Activated naive CD8-positive, alpha-beta T cell treated with anti-CD3 and anti-CD28 coated beads, Interleukin-2, amount 10 ng/mL, durations not matched to agents 7 days and 5 days (primary cell): ENCODE results near the gene PDE1A. TPM values are rescaled to one million over a fixed set of nuclear protein-coding genes. Genes with fewer than 3 reads are reported as not detected.

Source experiments
- ATAC-seq: fragments of 150-1000 bp; cut with Tn5 transposase; one replicate; pipeline ENCODE4 v1.10.0; 2021; ENCODE audit warnings: low read depth, moderate library complexity
- POLR2A ChIA-PET: fragments of 350-600 bp; sonication (Branson Sonifier 250); formaldehyde crosslinking; loops from one replicate; lab custom pipeline; 2021; ENCODE audit warnings: antibody characterized with exemption; lab: Charles Lee
- DNase-seq: peaks from one replicate; pipeline ENCODE4 v3.0.0; 2021
- H3K27ac Mint-ChIP-seq: one replicate; pipeline ENCODE4 v1.8.0; 2022; ENCODE audit warnings: mild to moderate bottlenecking, mixed read lengths
- H3K27me3 Mint-ChIP-seq: one replicate; pipeline ENCODE4 v1.8.0; 2022; ENCODE audit warnings: mild to moderate bottlenecking, moderate library complexity, mixed read lengths
- H3K36me3 Mint-ChIP-seq: one replicate; pipeline ENCODE4 v1.8.0; 2021; ENCODE audit warnings: mild to moderate bottlenecking, mixed read lengths
- H3K4me1 Mint-ChIP-seq: one replicate; pipeline ENCODE4 v1.8.0; 2021; ENCODE audit warnings: mixed read lengths
- H3K4me3 Mint-ChIP-seq: one replicate; pipeline ENCODE4 v1.8.0; 2022; ENCODE audit warnings: mild to moderate bottlenecking, moderate library complexity, mixed read lengths
- H3K9me3 Mint-ChIP-seq: one replicate; pipeline ENCODE4 v1.8.0; 2021; ENCODE audit warnings: mixed read lengths
- total RNA-seq, 2 experiments: library from RNA; stranded (reverse); gene quantifications; one replicate each; pipeline ENCODE4 v1.2.3, GENCODE V29; 2021

PDE1A gene
- total RNA-seq, 2 experiments from 2014 or later: not detected

- H3K4me3 Mint-ChIP-seq: no peak overlapping the region
- POLR2A ChIA-PET: no interaction called here
- H3K27ac Mint-ChIP-seq: no peak overlapping the region
These were observed 198.8 kb downstream of the PDE1A start for GRCh38 chr2:182228073-182228473.

GRCh38 chr2:182226807-182227206 is 200.0 kb downstream of the PDE1A start:
- Mint-ChIP-seq H3K27ac (no peak overlapping the region), H3K4me3 (no peak overlapping the region), H3K9me3 (no peaks in the 10 kb centered on the region), H3K27me3 (peaks cover 5% of the 10 kb centered on the region), H3K4me1 (no peaks in the 10 kb centered on the region), H3K36me3 (no peaks in the 10 kb centered on the region)
- POLR2A ChIA-PET: no interaction called here
- ATAC-seq (no peak), DNase-seq (no peak)

More at GRCh38 chr2:182228073-182228473, 198.8 kb downstream of the PDE1A start:
- ATAC-seq: no peak
- DNase-seq: no peak
- no peaks in the 10 kb centered on the region for H3K9me3 Mint-ChIP-seq
- peaks cover 5% of the 10 kb centered on the region for H3K27me3 Mint-ChIP-seq
- H3K36me3 Mint-ChIP-seq: no peaks in the 10 kb centered on the region
- no peaks in the 10 kb centered on the region for H3K4me1 Mint-ChIP-seq

GRCh38 chr2:182224669-182225068 is 202.2 kb downstream of the PDE1A start:
- POLR2A ChIA-PET: no interaction called here
- Mint-ChIP-seq H3K27ac (no peak overlapping the region), H3K4me1 (no peaks in the 10 kb centered on the region), H3K36me3 (no peaks in the 10 kb centered on the region), H3K9me3 (no peaks in the 10 kb centered on the region), H3K4me3 (no peak overlapping the region), H3K27me3 (peaks cover 5% of the 10 kb centered on the region)
- no peak for ATAC-seq
- DNase-seq: no peak

- ATAC-seq (no peak), DNase-seq (no peak)
- POLR2A ChIA-PET: no interaction called here
- H3K4me3 Mint-ChIP-seq: no peak overlapping the region
- H3K27me3 Mint-ChIP-seq: peaks cover 2% of the 10 kb centered on the region
- no peak overlapping the region for H3K27ac Mint-ChIP-seq
- H3K4me1 Mint-ChIP-seq: no peaks in the 10 kb centered on the region
- H3K36me3 Mint-ChIP-seq: no peaks in the 10 kb centered on the region
- H3K9me3 Mint-ChIP-seq: no peaks in the 10 kb centered on the region
These were observed 205.8 kb downstream of the PDE1A start for GRCh38 chr2:182220998-182221397.

- ATAC-seq (no peak), DNase-seq (no peak)
- Mint-ChIP-seq H3K27me3 (no peaks in the 10 kb centered on the region), H3K4me3 (no peak overlapping the region), H3K36me3 (no peaks in the 10 kb centered on the region), H3K4me1 (no peaks in the 10 kb centered on the region), H3K9me3 (no peaks in the 10 kb centered on the region), H3K27ac (no peak overlapping the region)
- POLR2A ChIA-PET: no interaction called here
These were observed 206.5 kb downstream of the PDE1A start for GRCh38 chr2:182220335-182220734.

GRCh38 chr2:182210669-182211068 is 216.2 kb downstream of the PDE1A start:
- no peaks in the 10 kb centered on the region for H3K9me3 Mint-ChIP-seq
- ATAC-seq: no peak
- POLR2A ChIA-PET: no interaction called here
- DNase-seq: no peak
- H3K27me3 Mint-ChIP-seq: no peaks in the 10 kb centered on the region
- no peaks in the 10 kb centered on the region for H3K36me3 Mint-ChIP-seq
- no peak overlapping the region for H3K27ac Mint-ChIP-seq
- no peaks in the 10 kb centered on the region for H3K4me1 Mint-ChIP-seq
- no peak overlapping the region for H3K4me3 Mint-ChIP-seq

- Mint-ChIP-seq H3K36me3 (no peaks in the 10 kb centered on the region), H3K27ac (no peak overlapping the region), H3K9me3 (no peaks in the 10 kb centered on the region), H3K4me3 (no peak overlapping the region), H3K4me1 (no peaks in the 10 kb centered on the region), H3K27me3 (no peaks in the 10 kb centered on the region)
- DNase-seq: no peak
- ATAC-seq: no peak
- POLR2A ChIA-PET: no interaction called here
These were observed 218.4 kb downstream of the PDE1A start for GRCh38 chr2:182208421-182208820.

GRCh38 chr2:182207049-182207746 is 219.6 kb downstream of the PDE1A start:
- Mint-ChIP-seq H3K4me1 (no peaks in the 10 kb centered on the region), H3K27ac (no peak overlapping the region), H3K9me3 (no peaks in the 10 kb centered on the region), H3K36me3 (no peaks in the 10 kb centered on the region), H3K4me3 (no peak overlapping the region), H3K27me3 (no peaks in the 10 kb centered on the region)
- ATAC-seq (no peak), DNase-seq (no peak)
- POLR2A ChIA-PET: no interaction called here

GRCh38 chr2:182197529-182197928 is 229.3 kb downstream of the PDE1A start:
- ATAC-seq: no peak

GRCh38 chr2:182193291-182193690 is 233.5 kb downstream of the PDE1A start:
- Mint-ChIP-seq H3K4me3 (no peak overlapping the region), H3K36me3 (no peaks in the 10 kb centered on the region), H3K27me3 (no peaks in the 10 kb centered on the region), H3K27ac (no peak overlapping the region), H3K9me3 (no peaks in the 10 kb centered on the region), H3K4me1 (no peaks in the 10 kb centered on the region)
- no peak for DNase-seq
- POLR2A ChIA-PET: no interaction called here
- no peak for ATAC-seq

More at GRCh38 chr2:182197529-182197928, 229.3 kb downstream of the PDE1A start:
- H3K4me3 Mint-ChIP-seq: no peak overlapping the region
- POLR2A ChIA-PET: no interaction called here
- no peak for DNase-seq
- no peaks in the 10 kb centered on the region for H3K4me1 Mint-ChIP-seq
- H3K9me3 Mint-ChIP-seq: no peaks in the 10 kb centered on the region
- H3K27me3 Mint-ChIP-seq: no peaks in the 10 kb centered on the region
- no peak overlapping the region for H3K27ac Mint-ChIP-seq
- H3K36me3 Mint-ChIP-seq: no peaks in the 10 kb centered on the region

GRCh38 chr2:182191061-182191460 is 235.8 kb downstream of the PDE1A start:
- POLR2A ChIA-PET: no interaction called here
- H3K36me3 Mint-ChIP-seq: no peaks in the 10 kb centered on the region
- H3K27ac Mint-ChIP-seq: no peak overlapping the region
- ATAC-seq (no peak), DNase-seq (no peak)
- no peaks in the 10 kb centered on the region for H3K9me3 Mint-ChIP-seq
- peaks cover 6% of the 10 kb centered on the region for H3K27me3 Mint-ChIP-seq
- H3K4me1 Mint-ChIP-seq: no peaks in the 10 kb centered on the region
- H3K4me3 Mint-ChIP-seq: no peak overlapping the region

- no peak overlapping the region for H3K27ac Mint-ChIP-seq
- ATAC-seq (no peak), DNase-seq (no peak)
- H3K4me3 Mint-ChIP-seq: no peak overlapping the region
- peaks cover 8% of the 10 kb centered on the region for H3K27me3 Mint-ChIP-seq
- no peaks in the 10 kb centered on the region for H3K9me3 Mint-ChIP-seq
- no peaks in the 10 kb centered on the region for H3K4me1 Mint-ChIP-seq
- POLR2A ChIA-PET: no interaction called here
- no peaks in the 10 kb centered on the region for H3K36me3 Mint-ChIP-seq
These were observed 239.7 kb downstream of the PDE1A start for GRCh38 chr2:182187130-182187529.

GRCh38 chr2:182186132-182186735 is 240.6 kb downstream of the PDE1A start:
- POLR2A ChIA-PET: no interaction called here

GRCh38 chr2:182182436-182182835 is 244.4 kb downstream of the PDE1A start:
- POLR2A ChIA-PET: no interaction called here
- Mint-ChIP-seq H3K4me3 (no peak overlapping the region), H3K9me3 (no peaks in the 10 kb centered on the region), H3K27ac (no peak overlapping the region), H3K36me3 (no peaks in the 10 kb centered on the region), H3K4me1 (no peaks in the 10 kb centered on the region), H3K27me3 (peaks cover 11% of the 10 kb centered on the region)
- DNase-seq: no peak
- ATAC-seq: no peak

More at GRCh38 chr2:182186132-182186735, 240.6 kb downstream of the PDE1A start:
- ATAC-seq: no peak
- Mint-ChIP-seq H3K27ac (no peak overlapping the region), H3K9me3 (no peaks in the 10 kb centered on the region), H3K4me3 (no peak overlapping the region), H3K27me3 (peaks cover 8% of the 10 kb centered on the region), H3K36me3 (no peaks in the 10 kb centered on the region), H3K4me1 (no peaks in the 10 kb centered on the region)
- no peak for DNase-seq
